HG03571 (cell line): Measurements from ENCODE around the gene FAM222B.
"Not testable (repeated sequence)": the region's sequence is repeated elsewhere in the genome, so short reads cannot be mapped to it uniquely, and the experiment has no call there.

Experiments used
- ATAC-seq: cut with Tn5 transposase; IDR thresholded peaks from one replicate; pipeline ENCODE4 v1.9.1; 2021; ENCODE audit not compliant: unreplicated experiment

FAM222B gene

GRCh38 chr17:28843816-28844148 is 1.2 kb upstream of the FAM222B start:
- ATAC-seq, result no peak

GRCh38 chr17:28841901-28842281 is 699 bp downstream of the FAM222B start:
- ATAC-seq, result peak; percentile 21

- no peak for ATAC-seq
These were observed 3.4 kb downstream of the FAM222B start for GRCh38 chr17:28839221-28839620.

GRCh38 chr17:28836541-28836940 is 6.0 kb downstream of the FAM222B start:
- not testable (repeated sequence) for ATAC-seq

- ATAC-seq, result no peak
These were observed 8.2 kb downstream of the FAM222B start for GRCh38 chr17:28834420-28834819.

GRCh38 chr17:28828294-28829040 is 14.1 kb downstream of the FAM222B start:
- no peak for ATAC-seq

- ATAC-seq, result no peak
These were observed 14.9 kb downstream of the FAM222B start for GRCh38 chr17:28827672-28828071.

GRCh38 chr17:28819582-28819981 is 23.0 kb downstream of the FAM222B start:
- ATAC-seq, result no peak

- ATAC-seq, result no peak
These were observed 23.8 kb downstream of the FAM222B start for GRCh38 chr17:28818819-28819221.

GRCh38 chr17:28816540-28816939 is 26.1 kb downstream of the FAM222B start:
- ATAC-seq, result no peak

- no peak for ATAC-seq
These were observed 29.7 kb downstream of the FAM222B start for GRCh38 chr17:28812748-28813377.

GRCh38 chr17:28812091-28812747 is 30.4 kb downstream of the FAM222B start:
- peak; percentile 96 for ATAC-seq

- ATAC-seq, result no peak
These were observed 30.9 kb downstream of the FAM222B start for GRCh38 chr17:28811651-28812090.

- no peak for ATAC-seq
These were observed 32.2 kb downstream of the FAM222B start for GRCh38 chr17:28810437-28810836.

- ATAC-seq, result no peak
These were observed 34.5 kb downstream of the FAM222B start for GRCh38 chr17:28807925-28808634.

- no peak for ATAC-seq
These were observed 46.5 kb downstream of the FAM222B start for GRCh38 chr17:28796062-28796461.

- not testable (repeated sequence) for ATAC-seq
These were observed 47.6 kb downstream of the FAM222B start for GRCh38 chr17:28794846-28795441.

GRCh38 chr17:28792877-28793661 is 49.5 kb downstream of the FAM222B start:
- ATAC-seq, result no peak

GRCh38 chr17:28788100-28788499 is 54.5 kb downstream of the FAM222B start:
- ATAC-seq, result no peak

- ATAC-seq, result no peak
These were observed 59.4 kb downstream of the FAM222B start for GRCh38 chr17:28783161-28783560.
